ENCODE data around the gene IDI2.

GRCh38 chr10:1050554-1050953 lies 24.9 kb upstream of the IDI2 start:
- TF ChIP-seq, protein P1, sequence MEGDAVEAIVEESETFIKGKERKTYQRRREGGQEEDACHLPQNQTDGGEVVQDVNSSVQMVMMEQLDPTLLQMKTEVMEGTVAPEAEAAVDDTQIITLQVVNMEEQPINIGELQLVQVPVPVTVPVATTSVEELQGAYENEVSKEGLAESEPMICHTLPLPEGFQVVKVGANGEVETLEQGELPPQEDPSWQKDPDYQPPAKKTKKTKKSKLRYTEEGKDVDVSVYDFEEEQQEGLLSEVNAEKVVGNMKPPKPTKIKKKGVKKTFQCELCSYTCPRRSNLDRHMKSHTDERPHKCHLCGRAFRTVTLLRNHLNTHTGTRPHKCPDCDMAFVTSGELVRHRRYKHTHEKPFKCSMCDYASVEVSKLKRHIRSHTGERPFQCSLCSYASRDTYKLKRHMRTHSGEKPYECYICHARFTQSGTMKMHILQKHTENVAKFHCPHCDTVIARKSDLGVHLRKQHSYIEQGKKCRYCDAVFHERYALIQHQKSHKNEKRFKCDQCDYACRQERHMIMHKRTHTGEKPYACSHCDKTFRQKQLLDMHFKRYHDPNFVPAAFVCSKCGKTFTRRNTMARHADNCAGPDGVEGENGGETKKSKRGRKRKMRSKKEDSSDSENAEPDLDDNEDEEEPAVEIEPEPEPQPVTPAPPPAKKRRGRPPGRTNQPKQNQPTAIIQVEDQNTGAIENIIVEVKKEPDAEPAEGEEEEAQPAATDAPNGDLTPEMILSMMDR (optimal IDR thresholded peaks at IDR 0.05 in 1 of 3, IDR thresholded peaks at IDR 0.05 in 1 of 3, conservative IDR thresholded peaks at IDR 0.05 in 1 of 3; ENCODE audit: extremely low read depth in 1 of 3, insufficient read depth in 2 of 3, low read length in 3 of 3): peak in 2 of 3 experiments; percentile 11 to 24
- TF ChIP-seq EZH2 (IDR thresholded peaks at IDR 0.05; ENCODE audit: low read length): no peak
